ENCODE measurements around the gene OR5AN1. TPM values are rescaled to one million over a fixed set of nuclear protein-coding genes. Genes with fewer than 3 reads are reported as not detected.

The OR5AN1 gene
- total RNA-seq, 2 donors from 2014 or later, result not detected

DNA sequence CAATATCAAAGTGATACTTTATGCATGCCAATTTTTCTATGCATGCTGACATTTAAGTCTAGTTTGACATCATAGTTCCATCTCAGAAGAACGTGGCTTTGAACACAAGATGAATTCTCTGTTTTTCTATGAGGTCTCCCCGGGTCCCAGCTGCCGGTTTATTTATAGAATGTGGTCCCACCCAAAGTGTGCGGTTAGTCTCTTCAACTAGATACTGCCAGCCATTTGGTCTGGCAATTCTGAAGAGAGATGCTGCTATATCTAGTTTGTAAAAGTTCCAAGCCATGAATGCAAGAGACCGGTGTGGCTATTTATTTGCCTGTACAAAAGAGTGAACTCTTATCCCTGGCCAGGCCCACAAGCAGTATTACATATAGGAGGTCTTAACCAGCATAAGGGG lies 58.3 kb downstream of the OR5AN1 start:
- no peak for DNase-seq (ENCODE audit: low spot score)

DNA sequence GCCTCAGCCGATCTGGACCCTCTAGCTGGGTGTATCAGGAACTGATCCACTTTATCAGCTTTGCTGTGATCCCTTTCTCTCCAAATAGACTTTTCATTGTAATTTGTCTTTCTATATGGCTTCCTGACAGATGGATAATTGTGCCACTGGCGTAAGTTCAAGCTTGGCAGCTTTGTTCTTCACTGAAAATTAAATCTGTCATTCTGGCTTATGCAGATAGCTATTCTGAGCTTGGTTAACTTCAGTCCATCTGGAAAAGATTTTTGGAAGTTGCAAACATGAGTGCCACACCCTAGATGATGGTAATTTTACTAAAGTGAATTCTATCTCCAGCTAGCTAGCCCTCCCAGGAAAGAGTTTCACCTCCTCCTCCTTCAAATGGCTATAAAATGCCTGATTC lies 59.5 kb downstream of the OR5AN1 start:
- no peak for DNase-seq (ENCODE audit: low spot score)
- intact Hi-C loops (cut with DNase I), result no loop called here

More for the DNA sequence above, 58.3 kb downstream of the OR5AN1 start:
- intact Hi-C loops (cut with DNase I), result no loop called here

Other genes starting within 250 kb of the OR5AN1 start
- 10 to 100 TPM; 15.5 to 23.6 TPM for gene FAM111A, start 216.0 kb upstream of the OR5AN1 start, total RNA-seq
- gene DTX4, start 186.8 kb upstream of the OR5AN1 start, total RNA-seq, result 1 to 10 TPM; 1.9 to 2.0 TPM
- gene MPEG1, start 146.0 kb upstream of the OR5AN1 start, total RNA-seq, result 10 to 100 TPM; 20.4 to 44.8 TPM
- gene OR5A2, start 67.5 kb downstream of the OR5AN1 start, total RNA-seq, result not detected
- gene OR5A1, start 77.6 kb downstream of the OR5AN1 start, total RNA-seq, result not detected
- not detected for gene OR4D6, start 98.1 kb downstream of the OR5AN1 start, total RNA-seq
- gene OR4D10, start 114.4 kb downstream of the OR5AN1 start, total RNA-seq, result not detected
- not detected for gene OR4D11, start 144.7 kb downstream of the OR5AN1 start, total RNA-seq
- gene OR4D9, start 152.6 kb downstream of the OR5AN1 start, total RNA-seq, result not detected

Measured in posterior vena cava (tissue), 2 donors.